ENCODE data around the gene MSRB1.

The MSRB1 gene

DNA sequence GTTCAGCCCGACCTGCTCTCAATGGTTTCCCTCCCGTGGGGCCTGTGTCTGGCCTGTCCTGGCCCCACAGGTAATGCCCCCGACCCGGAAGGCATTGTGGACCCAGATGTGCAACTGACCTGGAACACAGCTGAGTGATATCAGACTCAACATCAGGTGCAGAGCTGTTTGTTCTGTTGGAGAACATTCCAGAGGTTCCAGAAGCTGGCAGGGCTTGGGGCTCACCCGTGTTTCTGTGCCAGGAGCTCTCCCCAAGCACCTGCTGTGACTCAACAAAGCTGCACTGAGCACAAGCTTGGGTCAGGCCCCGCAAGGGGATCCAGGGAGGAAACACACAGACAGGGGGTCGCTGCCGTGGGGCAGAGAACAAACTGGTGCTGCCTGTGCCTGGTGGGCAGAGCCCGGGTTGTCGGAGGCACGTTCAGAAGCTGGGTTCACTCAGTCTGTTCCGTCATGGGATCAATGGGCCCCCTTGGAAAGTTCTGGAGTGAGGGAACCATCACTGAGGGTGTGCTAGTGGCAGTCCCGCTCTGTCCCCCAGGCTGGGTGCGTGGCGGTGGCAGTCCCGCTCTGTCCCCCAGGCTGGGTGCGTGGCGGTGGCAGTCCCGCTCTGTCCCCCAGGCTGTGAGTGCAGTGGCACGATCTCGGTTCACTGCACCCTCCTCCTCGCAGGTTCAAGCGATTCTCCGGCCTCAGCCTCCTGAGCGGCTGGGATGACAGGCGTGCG lies 46.9 kb downstream of the MSRB1 start:
- DNase-seq (ENCODE audit: low read depth), result no peak

GRCh38 chr16:1895068-1895467 lies 47.9 kb downstream of the MSRB1 start:
- DNase-seq (ENCODE audit: low read depth), result no peak

GRCh38 chr16:1890708-1891050 lies 52.3 kb downstream of the MSRB1 start:
- DNase-seq (ENCODE audit: low read depth), result no peak

GRCh38 chr16:1890024-1890707 lies 52.8 kb downstream of the MSRB1 start:
- no peak for DNase-seq (ENCODE audit: low read depth)
